Colonic mucosa (tissue), 4 donors: Measurements from ENCODE around the gene FAM181A. TPM values are rescaled to one million over a fixed set of nuclear protein-coding genes. Genes with fewer than 3 reads are reported as not detected.
A peak's percentile ranks its signal among the peaks of the same experiment; 100 is the strongest.

Experiments
- DNase-seq: peaks from one replicate; pipeline ENCODE4 v3.0.0-alpha.2; 2020
- H3K27ac ChIP-seq: fragments of 200-600 bp; one replicate; pipeline ENCODE4 v1.8.0; 2021
- H3K27me3 ChIP-seq: fragments of 200-600 bp; one replicate; pipeline ENCODE4 v1.8.0; 2021
- H3K36me3 ChIP-seq: fragments of 200-600 bp; one replicate; pipeline ENCODE4 v1.8.0; 2021
- H3K4me1 ChIP-seq: fragments of 200-600 bp; one replicate; pipeline ENCODE4 v1.8.0; 2021; ENCODE audit warnings: mild to moderate bottlenecking
- H3K4me3 ChIP-seq: fragments of 200-600 bp; one replicate; pipeline ENCODE4 v1.8.0; 2021
- H3K9ac ChIP-seq, 2 donors: one replicate each; pipeline ENCODE4 v1.7.0; 2013; ENCODE audit warnings: control low read depth in 2 of 2, low read depth in 2 of 2, low read length in 2 of 2
- H3K9me3 ChIP-seq: fragments of 200-600 bp; one replicate; pipeline ENCODE4 v1.8.0; 2021
- intact Hi-C: fragments of 100-400 bp; cut with DNase I; formaldehyde crosslinking; loops from one replicate; pipeline ENCODE4 v1.14.1; 2022
- total RNA-seq, 2 donors: library from RNA; stranded (reverse); fragmentation: NEBNext Ultra II Directional in 1 of 2; extraction: Animal tissue kit (Norgen Biotek cat#: 25700) in 1 of 2; gene quantifications; one replicate each; pipeline ENCODE4 v1.2.1, GENCODE V29; 2021
- TF ChIP-seq, protein P1 (sequence below): fragments of 200-600 bp; IDR thresholded peaks from one replicate; pipeline ENCODE4 v1.8.0; 2022; ENCODE audit warnings: antibody characterized with exemption, mild to moderate bottlenecking
- donor health status: healthy.
- donor health status: DM: no; HTN: no; CAD: no.
- donor health status: DM: no; HTN: no; CAD: no.

Gene FAM181A
- total RNA-seq, 2 donors from 2014 or later = not detected

DNA sequence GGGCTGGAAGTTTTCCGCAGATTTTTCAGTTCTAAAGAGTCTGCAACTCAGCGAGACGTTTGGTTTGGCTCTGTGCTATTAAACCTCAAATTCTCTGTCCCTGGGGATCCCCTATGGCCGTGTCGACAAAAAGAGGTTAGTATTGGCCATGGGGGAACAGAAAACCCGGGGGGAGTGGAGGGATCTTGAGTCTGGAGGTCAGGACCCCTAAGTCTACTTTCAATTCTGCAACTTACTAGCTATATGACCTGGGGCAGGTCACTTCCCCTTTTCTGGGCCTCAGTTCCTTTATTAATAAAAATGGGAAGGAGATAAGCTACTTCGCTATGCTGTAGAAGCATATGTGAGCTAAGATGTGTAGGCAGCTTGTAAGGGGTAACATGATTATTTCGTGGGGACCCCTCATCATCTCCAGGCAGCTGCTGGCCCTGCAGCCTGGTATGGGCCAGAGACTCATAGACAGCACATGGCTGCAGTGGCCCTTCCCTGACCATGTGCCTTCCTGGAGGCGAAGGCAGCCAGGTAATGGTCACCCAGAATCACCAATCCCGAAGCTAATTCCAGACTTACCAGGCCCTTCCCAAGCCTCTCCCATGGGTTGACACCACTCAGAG lies 40.6 kb downstream of the FAM181A start:
- intact Hi-C loops = no loop called here
- Histone ChIP-seq H3K9me3 (no peaks in the 10 kb centered on the region), H3K9ac (no peak overlapping the region), H3K4me1 (no peaks in the 10 kb centered on the region), H3K36me3 (no peaks in the 10 kb centered on the region), H3K4me3 (no peak overlapping the region), H3K27me3 (no peaks in the 10 kb centered on the region), H3K27ac (no peak overlapping the region)
- DNase-seq = no peak
- TF ChIP-seq, protein P1, sequence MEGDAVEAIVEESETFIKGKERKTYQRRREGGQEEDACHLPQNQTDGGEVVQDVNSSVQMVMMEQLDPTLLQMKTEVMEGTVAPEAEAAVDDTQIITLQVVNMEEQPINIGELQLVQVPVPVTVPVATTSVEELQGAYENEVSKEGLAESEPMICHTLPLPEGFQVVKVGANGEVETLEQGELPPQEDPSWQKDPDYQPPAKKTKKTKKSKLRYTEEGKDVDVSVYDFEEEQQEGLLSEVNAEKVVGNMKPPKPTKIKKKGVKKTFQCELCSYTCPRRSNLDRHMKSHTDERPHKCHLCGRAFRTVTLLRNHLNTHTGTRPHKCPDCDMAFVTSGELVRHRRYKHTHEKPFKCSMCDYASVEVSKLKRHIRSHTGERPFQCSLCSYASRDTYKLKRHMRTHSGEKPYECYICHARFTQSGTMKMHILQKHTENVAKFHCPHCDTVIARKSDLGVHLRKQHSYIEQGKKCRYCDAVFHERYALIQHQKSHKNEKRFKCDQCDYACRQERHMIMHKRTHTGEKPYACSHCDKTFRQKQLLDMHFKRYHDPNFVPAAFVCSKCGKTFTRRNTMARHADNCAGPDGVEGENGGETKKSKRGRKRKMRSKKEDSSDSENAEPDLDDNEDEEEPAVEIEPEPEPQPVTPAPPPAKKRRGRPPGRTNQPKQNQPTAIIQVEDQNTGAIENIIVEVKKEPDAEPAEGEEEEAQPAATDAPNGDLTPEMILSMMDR = no peak

- Histone ChIP-seq H3K36me3 (no peaks in the 10 kb centered on the region), H3K4me3 (no peak overlapping the region), H3K27ac (no peak overlapping the region), H3K4me1 (no peaks in the 10 kb centered on the region), H3K27me3 (no peaks in the 10 kb centered on the region), H3K9me3 (no peaks in the 10 kb centered on the region), H3K9ac (no peak overlapping the region)
- TF ChIP-seq, protein P1 = no peak
- intact Hi-C loops = no loop called here
- DNase-seq = no peak
These were observed 42.1 kb downstream of the FAM181A start for GRCh38 chr14:93969082-93969828.

GRCh38 chr14:93970585-93970964 lies 43.4 kb downstream of the FAM181A start:
- TF ChIP-seq, protein P1 = no peak
- Histone ChIP-seq H3K9ac (peak overlapping the region in 1 of 2 donors; percentile 36), H3K27me3 (no peaks in the 10 kb centered on the region), H3K27ac (peak overlapping the region; percentile 25), H3K36me3 (no peaks in the 10 kb centered on the region), H3K4me3 (peak overlapping the region; percentile 25), H3K9me3 (no peaks in the 10 kb centered on the region), H3K4me1 (no peaks in the 10 kb centered on the region)
- intact Hi-C loops = no loop called here
- no peak for DNase-seq

DNA sequence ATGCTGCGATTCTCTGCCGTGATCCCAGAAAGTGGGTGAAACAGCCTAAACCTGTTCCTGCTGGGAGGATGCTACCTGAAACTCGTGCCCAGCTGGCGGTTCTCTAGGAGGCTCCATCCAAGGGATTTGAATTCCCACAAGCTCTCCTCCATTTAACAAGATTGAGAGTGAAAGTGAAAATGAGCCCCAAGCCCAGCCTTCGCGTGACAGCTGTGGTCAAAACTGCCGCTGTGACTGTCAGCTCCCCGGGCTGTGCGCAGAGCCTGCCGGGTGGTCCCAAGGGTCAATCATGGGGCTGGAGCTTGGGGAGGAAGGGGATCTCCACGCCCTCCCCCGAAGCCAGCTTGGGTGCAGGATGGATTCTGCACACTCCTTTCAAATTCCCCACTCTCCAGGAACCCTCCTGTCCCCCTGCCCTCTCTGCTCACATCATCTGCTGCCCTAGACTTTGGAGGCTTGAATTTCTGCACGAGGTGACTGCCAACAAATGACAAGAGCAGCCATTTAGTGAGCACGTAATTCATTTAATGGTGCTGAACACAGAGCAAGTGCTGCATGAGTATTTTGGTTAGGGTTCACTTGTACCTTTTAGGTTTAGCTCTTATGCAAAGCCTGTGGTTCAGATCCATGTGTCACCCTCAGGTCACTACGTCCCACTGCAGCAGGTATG lies 44.0 kb downstream of the FAM181A start:
- no peaks in the 10 kb centered on the region for H3K4me1 ChIP-seq
- no peaks in the 10 kb centered on the region for H3K9me3 ChIP-seq
- peak overlapping the region in 1 of 2 donors; percentile 36 for H3K9ac ChIP-seq
- DNase-seq = no peak
- intact Hi-C loops = no loop called here
- H3K36me3 ChIP-seq = no peaks in the 10 kb centered on the region
- H3K27me3 ChIP-seq = no peaks in the 10 kb centered on the region
- H3K27ac ChIP-seq = peak overlapping the region; percentile 25
- H3K4me3 ChIP-seq = peak overlapping the region; percentile 25
- TF ChIP-seq, protein P1 = no peak

GRCh38 chr14:93971635-93972027 lies 44.5 kb downstream of the FAM181A start:
- Histone ChIP-seq H3K27ac (peak overlapping the region; percentile 25), H3K27me3 (no peaks in the 10 kb centered on the region), H3K4me1 (no peaks in the 10 kb centered on the region), H3K4me3 (no peak overlapping the region), H3K9ac (peak overlapping the region in 1 of 2 donors; percentile 36), H3K36me3 (no peaks in the 10 kb centered on the region), H3K9me3 (no peaks in the 10 kb centered on the region)
- TF ChIP-seq, protein P1 = no peak
- DNase-seq = no peak
- intact Hi-C loops = no loop called here
